Activated T-cell treated with anti-CD3 and anti-CD28 coated beads, Interleukin-2, amount 50 U/mL, for 4 hours (primary cell): ENCODE data around the gene DPP10. TPM values are rescaled to one million over a fixed set of nuclear protein-coding genes. Genes with fewer than 3 reads are reported as not detected.

Experiments
- ATAC-seq, 2 donors: fragments of 200-7000 bp; cut with Tn5 transposase; one replicate each; pipeline ENCODE4 v1.10.0; 2021
- DNase-seq: peaks from one replicate; pipeline ENCODE4 v3.0.0-alpha.2; 2020
- H3K27me3 Mint-ChIP-seq: one replicate; pipeline ENCODE4 v1.8.0; 2021; ENCODE audit warnings: low read depth, mixed read lengths
- H3K36me3 Mint-ChIP-seq: one replicate; pipeline ENCODE4 v1.8.0; 2022; ENCODE audit warnings: mixed read lengths; ENCODE audit not compliant: insufficient read depth
- H3K4me1 Mint-ChIP-seq: one replicate; pipeline ENCODE4 v1.8.0; 2021; ENCODE audit warnings: low read depth, mixed read lengths
- H3K4me3 Mint-ChIP-seq: one replicate; pipeline ENCODE4 v1.8.0; 2021; ENCODE audit warnings: mild to moderate bottlenecking, moderate library complexity, mixed read lengths
- H3K9me3 Mint-ChIP-seq: one replicate; pipeline ENCODE4 v1.8.0; 2021; ENCODE audit warnings: mixed read lengths
- total RNA-seq, 3 donors: library from RNA; stranded (reverse); gene quantifications; one replicate each; pipeline ENCODE4 v1.2.1, GENCODE V29; 2021

DPP10 gene
- total RNA-seq, 3 donors from 2014 or later: not detected

GRCh38 chr2:115684345-115684744, 1241.9 kb downstream of the DPP10 start:
- H3K36me3 Mint-ChIP-seq: no peaks in the 10 kb centered on the region
- H3K27me3 Mint-ChIP-seq: no peaks in the 10 kb centered on the region
- no peak for DNase-seq
- no peak for ATAC-seq
- H3K4me1 Mint-ChIP-seq: no peaks in the 10 kb centered on the region
- H3K4me3 Mint-ChIP-seq: no peak overlapping the region
- H3K9me3 Mint-ChIP-seq: peaks cover 19% of the 10 kb centered on the region

DNA sequence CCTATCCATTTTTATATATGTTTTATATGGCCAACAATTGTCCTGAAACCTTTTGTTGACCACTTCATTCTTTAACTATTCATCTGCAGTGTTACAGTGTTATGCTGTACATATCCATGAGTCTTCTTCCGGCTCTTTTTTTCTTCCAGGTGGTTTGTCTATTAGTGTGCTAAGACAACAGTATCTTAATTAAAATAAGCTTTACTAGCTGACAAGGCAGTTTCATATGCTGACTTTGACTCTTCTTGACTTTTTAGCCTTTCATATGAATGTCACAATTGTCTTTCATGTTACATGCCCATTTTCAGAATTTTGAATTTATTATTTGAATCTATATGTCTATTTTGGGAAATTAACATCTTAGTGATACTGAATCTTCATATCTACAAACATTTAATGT, 1249.0 kb downstream of the DPP10 start:
- DNase-seq (no peak), ATAC-seq (no peak)
- Mint-ChIP-seq H3K4me1 (no peaks in the 10 kb centered on the region), H3K4me3 (no peak overlapping the region), H3K27me3 (no peaks in the 10 kb centered on the region), H3K36me3 (no peaks in the 10 kb centered on the region), H3K9me3 (peaks cover 12% of the 10 kb centered on the region)

DNA sequence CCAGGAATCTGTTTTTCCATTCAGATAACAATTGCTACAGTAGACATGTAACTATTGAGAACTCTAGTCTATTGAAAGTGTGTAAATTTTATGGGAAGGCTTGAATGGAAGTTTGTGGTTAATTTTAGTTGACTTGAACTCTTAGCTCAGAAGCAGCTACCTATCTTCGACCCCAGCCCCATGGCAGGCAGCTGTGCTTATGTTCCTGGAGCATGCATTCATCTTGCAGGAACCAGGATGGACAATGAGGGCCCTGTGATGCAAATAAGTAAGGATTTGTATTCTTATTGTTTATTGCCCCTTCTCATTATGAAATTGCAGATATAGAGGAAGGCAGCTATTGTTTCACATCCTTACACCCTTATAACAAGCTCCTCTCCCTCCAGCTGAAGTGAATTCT, 1252.2 kb downstream of the DPP10 start:
- no peaks in the 10 kb centered on the region for H3K36me3 Mint-ChIP-seq
- no peak overlapping the region for H3K4me3 Mint-ChIP-seq
- H3K27me3 Mint-ChIP-seq: no peaks in the 10 kb centered on the region
- no peaks in the 10 kb centered on the region for H3K4me1 Mint-ChIP-seq
- peaks cover 12% of the 10 kb centered on the region for H3K9me3 Mint-ChIP-seq
- no peak for ATAC-seq
- no peak for DNase-seq

DNA sequence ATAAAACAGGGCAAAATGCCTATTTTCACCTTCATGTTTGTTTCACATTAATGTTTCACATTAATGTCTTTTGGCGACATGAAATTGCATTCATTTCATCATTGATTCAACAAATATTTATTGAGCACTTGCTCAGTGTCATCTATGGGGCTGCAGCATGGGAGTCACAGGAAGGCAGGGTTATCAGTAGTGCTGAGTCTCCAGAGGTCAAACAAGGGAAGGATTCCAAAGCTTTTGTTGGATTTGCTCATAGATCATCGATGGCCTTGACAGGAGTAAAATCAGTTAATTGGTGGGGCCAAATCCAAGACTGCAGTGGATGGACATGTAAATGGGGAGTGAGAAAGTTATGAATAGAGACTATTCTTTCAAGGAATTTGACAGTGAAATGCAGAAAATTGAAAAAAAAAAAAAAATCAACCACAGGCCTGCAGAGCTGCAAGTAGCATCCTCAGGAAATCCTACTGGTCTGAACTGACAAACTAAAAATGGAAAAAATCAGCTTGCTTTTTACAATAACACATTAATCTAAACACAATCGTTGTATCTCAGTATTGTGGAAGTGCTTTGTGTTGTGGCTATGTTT, 1290.8 kb downstream of the DPP10 start:
- Mint-ChIP-seq H3K27me3 (no peaks in the 10 kb centered on the region), H3K36me3 (no peaks in the 10 kb centered on the region), H3K4me1 (no peaks in the 10 kb centered on the region), H3K4me3 (no peak overlapping the region), H3K9me3 (peaks cover 20% of the 10 kb centered on the region)
- DNase-seq: no peak
- ATAC-seq: no peak

- DNase-seq (no peak), ATAC-seq (no peak)
- Mint-ChIP-seq H3K4me3 (no peak overlapping the region), H3K4me1 (no peaks in the 10 kb centered on the region), H3K36me3 (no peaks in the 10 kb centered on the region), H3K27me3 (no peaks in the 10 kb centered on the region), H3K9me3 (peaks cover 14% of the 10 kb centered on the region)
Measured at GRCh38 chr2:115738111-115738510, 1295.7 kb downstream of the DPP10 start.

DNA sequence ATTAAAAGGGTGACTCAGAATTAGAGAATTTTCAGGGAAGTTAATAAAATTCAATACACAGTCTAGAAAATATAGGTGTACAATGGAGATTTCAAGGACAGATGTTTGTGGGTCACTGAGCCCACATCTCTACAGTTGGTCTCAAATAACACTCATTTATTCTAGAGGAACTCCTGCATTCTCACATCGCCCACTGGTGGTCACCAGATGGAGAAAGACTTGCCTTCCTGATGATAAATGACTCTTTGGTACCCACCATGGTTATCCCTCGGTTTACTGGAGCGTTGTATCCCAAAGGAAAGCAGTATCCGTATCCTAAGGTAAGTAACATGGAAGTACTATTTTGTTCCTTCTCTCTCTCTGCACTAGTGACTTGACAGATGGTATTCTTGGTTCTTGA, 1297.1 kb downstream of the DPP10 start:
- no peaks in the 10 kb centered on the region for H3K4me1 Mint-ChIP-seq
- ATAC-seq: no peak
- peaks cover 12% of the 10 kb centered on the region for H3K9me3 Mint-ChIP-seq

GRCh38 chr2:115746151-115746550, 1303.7 kb downstream of the DPP10 start:
- Mint-ChIP-seq H3K36me3 (no peaks in the 10 kb centered on the region), H3K9me3 (peaks cover 15% of the 10 kb centered on the region), H3K27me3 (no peaks in the 10 kb centered on the region), H3K4me1 (no peaks in the 10 kb centered on the region), H3K4me3 (no peak overlapping the region)
- ATAC-seq (no peak), DNase-seq (no peak)

More for the DNA sequence above, 1297.1 kb downstream of the DPP10 start:
- Mint-ChIP-seq H3K4me3 (no peak overlapping the region), H3K27me3 (no peaks in the 10 kb centered on the region), H3K36me3 (no peaks in the 10 kb centered on the region)
- no peak for DNase-seq

GRCh38 chr2:115757286-115757685, 1314.8 kb downstream of the DPP10 start:
- no peaks in the 10 kb centered on the region for H3K4me1 Mint-ChIP-seq
- ATAC-seq: no peak

GRCh38 chr2:115763601-115764000, 1321.2 kb downstream of the DPP10 start:
- ATAC-seq (no peak), DNase-seq (no peak)
- H3K36me3 Mint-ChIP-seq: no peaks in the 10 kb centered on the region
- no peak overlapping the region for H3K4me3 Mint-ChIP-seq
- peaks cover 26% of the 10 kb centered on the region for H3K9me3 Mint-ChIP-seq
- no peaks in the 10 kb centered on the region for H3K4me1 Mint-ChIP-seq
- no peaks in the 10 kb centered on the region for H3K27me3 Mint-ChIP-seq

More at GRCh38 chr2:115757286-115757685, 1314.8 kb downstream of the DPP10 start:
- Mint-ChIP-seq H3K4me3 (no peak overlapping the region), H3K9me3 (peaks cover 4% of the 10 kb centered on the region), H3K27me3 (no peaks in the 10 kb centered on the region), H3K36me3 (no peaks in the 10 kb centered on the region)
- DNase-seq: no peak

- no peaks in the 10 kb centered on the region for H3K4me1 Mint-ChIP-seq
- H3K9me3 Mint-ChIP-seq: peaks cover 14% of the 10 kb centered on the region
- ATAC-seq: no peak
- no peaks in the 10 kb centered on the region for H3K36me3 Mint-ChIP-seq
- no peak overlapping the region for H3K4me3 Mint-ChIP-seq
- H3K27me3 Mint-ChIP-seq: no peaks in the 10 kb centered on the region
- no peak for DNase-seq
Measured at GRCh38 chr2:115771516-115771915, 1329.1 kb downstream of the DPP10 start.

- H3K27me3 Mint-ChIP-seq: no peaks in the 10 kb centered on the region
- no peak for ATAC-seq
- H3K4me1 Mint-ChIP-seq: no peaks in the 10 kb centered on the region
- no peak for DNase-seq
- H3K9me3 Mint-ChIP-seq: peaks cover 16% of the 10 kb centered on the region
- H3K36me3 Mint-ChIP-seq: no peaks in the 10 kb centered on the region
- no peak overlapping the region for H3K4me3 Mint-ChIP-seq
Measured at GRCh38 chr2:115774361-115774760, 1331.9 kb downstream of the DPP10 start.

DNA sequence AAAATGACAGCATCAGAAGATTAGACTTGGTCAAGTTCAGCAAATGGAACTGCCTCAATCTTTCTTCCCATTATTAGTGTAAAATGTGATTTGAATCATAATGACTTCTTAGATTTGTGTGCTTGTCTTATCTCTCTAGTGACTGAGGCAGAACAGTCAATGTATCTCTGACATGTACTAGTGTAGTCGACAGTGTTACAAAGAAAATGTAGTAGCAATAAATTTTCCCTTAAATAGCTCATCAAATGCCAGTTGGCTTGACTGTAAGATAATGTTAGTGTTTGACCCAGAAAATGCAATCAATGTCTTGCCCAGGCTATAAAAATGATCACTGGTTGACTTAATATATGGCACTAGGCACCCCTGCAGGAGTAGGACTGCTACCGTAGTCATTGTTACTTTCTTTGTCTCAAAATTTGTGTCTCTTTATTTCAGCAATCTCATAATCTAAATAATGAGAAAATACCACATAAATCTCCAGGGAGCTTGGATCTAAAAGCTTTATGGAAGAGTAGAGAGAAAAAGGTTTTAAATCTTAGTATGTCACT, 1336.7 kb downstream of the DPP10 start:
- no peak overlapping the region for H3K4me3 Mint-ChIP-seq
- DNase-seq: no peak
- no peaks in the 10 kb centered on the region for H3K4me1 Mint-ChIP-seq
- no peak for ATAC-seq
- no peaks in the 10 kb centered on the region for H3K27me3 Mint-ChIP-seq
- no peaks in the 10 kb centered on the region for H3K36me3 Mint-ChIP-seq
- peaks cover 11% of the 10 kb centered on the region for H3K9me3 Mint-ChIP-seq

- no peak for ATAC-seq
- peaks cover 15% of the 10 kb centered on the region for H3K9me3 Mint-ChIP-seq
Measured at GRCh38 chr2:115782286-115782685, 1339.8 kb downstream of the DPP10 start.

DNA sequence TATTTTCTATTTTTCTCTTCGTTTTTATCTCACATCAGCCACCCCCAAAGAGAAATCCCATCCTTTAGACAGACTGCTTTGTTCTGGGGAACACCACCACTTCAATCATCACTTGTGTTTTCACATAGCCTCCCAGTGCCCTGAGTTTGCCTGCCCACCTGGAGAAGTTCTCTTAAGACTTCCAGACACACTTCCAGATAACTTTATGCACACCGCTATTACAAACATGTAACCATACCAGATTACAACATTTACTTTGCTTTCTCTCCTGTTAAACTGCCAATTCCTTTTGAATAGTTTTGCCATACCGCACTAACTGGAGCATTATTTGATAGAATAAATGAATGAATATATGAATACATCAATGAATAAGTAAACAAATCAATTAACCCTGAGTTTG, 1353.6 kb downstream of the DPP10 start:
- no peaks in the 10 kb centered on the region for H3K36me3 Mint-ChIP-seq
- ATAC-seq (no peak), DNase-seq (no peak)
- no peaks in the 10 kb centered on the region for H3K27me3 Mint-ChIP-seq
- no peak overlapping the region for H3K4me3 Mint-ChIP-seq
- H3K4me1 Mint-ChIP-seq: no peaks in the 10 kb centered on the region
- H3K9me3 Mint-ChIP-seq: no peaks in the 10 kb centered on the region

More at GRCh38 chr2:115782286-115782685, 1339.8 kb downstream of the DPP10 start:
- Mint-ChIP-seq H3K4me1 (no peaks in the 10 kb centered on the region), H3K36me3 (no peaks in the 10 kb centered on the region), H3K4me3 (no peak overlapping the region), H3K27me3 (no peaks in the 10 kb centered on the region)
- DNase-seq: no peak

GRCh38 chr2:115807276-115807675, 1364.8 kb downstream of the DPP10 start:
- Mint-ChIP-seq H3K9me3 (peaks cover 12% of the 10 kb centered on the region), H3K4me1 (no peaks in the 10 kb centered on the region), H3K36me3 (no peaks in the 10 kb centered on the region), H3K27me3 (no peaks in the 10 kb centered on the region), H3K4me3 (no peak overlapping the region)
- no peak for DNase-seq
- ATAC-seq: no peak
